Endothelial cell of umbilical vein (primary cell): ENCODE measurements around the gene CCDC54. TPM values are rescaled to one million over a fixed set of nuclear protein-coding genes. Genes with fewer than 3 reads are reported as not detected.

Experiments used
- BruUV-seq: library from RNA; stranded (reverse); fragments of 400-500 nt; replicated peaks from 2 replicates; lab custom pipeline; 2021; lab: Mats Ljungman, UMichigan
- CTCF ChIA-PET: fragments of 300-600, 350-600 bp; sonication (Branson Sonifier 250); formaldehyde crosslinking; loops from one replicate; lab custom pipeline; 2021; ENCODE audit warnings: antibody characterized with exemption, inconsistent platforms; lab: Charles Lee
- POLR2A ChIA-PET: fragments of 300-600, 350-600 bp; sonication (Branson Sonifier 250); formaldehyde crosslinking; loops from one replicate; lab custom pipeline; 2021; ENCODE audit warnings: antibody characterized with exemption, inconsistent platforms; lab: Charles Lee
- DNase-seq: peaks from one replicate; pipeline ENCODE4 v3.0.0-alpha.2; 2011; ENCODE audit warnings: low read depth, low spot score
- FAIRE-seq: peaks from 2 replicates; lab custom pipeline; 2011; peaks lifted over from hg19 to GRCh38; lab: Jason Lieb, UNC
- H2AFZ ChIP-seq: 2 replicates; pipeline ENCODE4 v1.6.0; 2012; ENCODE audit warnings: low read depth, low read length, control low read depth, inconsistent platforms
- H3K27ac ChIP-seq: 2 replicates; pipeline ENCODE4 v1.5.1; 2011; ENCODE audit warnings: low read depth, mild to moderate bottlenecking, control low read depth, low read length, moderate library complexity; ENCODE audit not compliant: insufficient read depth
- H3K27me3 ChIP-seq, 2 experiments: 2 replicates each; pipeline versions ENCODE4 v1.6.0 to v1.6.1; 2011; ENCODE audit warnings: low read length in 2 of 2, mixed read lengths in 1 of 2; ENCODE audit not compliant: control insufficient read depth in 2 of 2, insufficient read depth in 2 of 2
- H3K36me3 ChIP-seq, 2 experiments: 2 replicates in 1 of 2; 3 replicates in 1 of 2; pipeline ENCODE4 v1.5.1; 2011; ENCODE audit warnings: low read length in 2 of 2, mild to moderate bottlenecking in 1 of 2, moderate library complexity in 1 of 2; ENCODE audit not compliant: control insufficient read depth in 2 of 2, insufficient read depth in 2 of 2; ENCODE audit errors: extremely low read depth in 1 of 2
- H3K4me1 ChIP-seq: 3 replicates; pipeline ENCODE4 v1.5.1; 2011; ENCODE audit warnings: mild to moderate bottlenecking, low read length; ENCODE audit not compliant: control insufficient read depth, insufficient read depth; ENCODE audit errors: extremely low read depth
- H3K4me2 ChIP-seq: 2 replicates; pipeline ENCODE4 v1.6.1; 2011; ENCODE audit warnings: low read length, control low read depth, mixed read lengths; ENCODE audit not compliant: insufficient read depth
- H3K4me3 ChIP-seq, 3 experiments: fragments of 200-600 bp in 1 of 3; sonication (generic), shearing (Covaris generic) in 1 of 3; replicated peaks in 1 of 3; 2 replicates each; pipeline ENCODE4 v1.5.1; 2011 to 2016; ENCODE audit warnings: control low read depth in 3 of 3, low read length in 3 of 3, mild to moderate bottlenecking in 2 of 3, inconsistent platforms in 1 of 3, low read depth in 1 of 3, moderate library complexity in 1 of 3; ENCODE audit not compliant: insufficient read depth in 1 of 3
- H3K79me2 ChIP-seq: 2 replicates; pipeline ENCODE4 v1.6.0; 2012; ENCODE audit warnings: low read length, inconsistent platforms; ENCODE audit not compliant: control insufficient read depth, insufficient read depth
- H3K9ac ChIP-seq: replicated peaks from 2 replicates; pipeline ENCODE3; 2011; ENCODE audit warnings: low read length, control low read depth; ENCODE audit not compliant: insufficient read depth; ENCODE audit errors: extremely low read depth
- H3K9me1 ChIP-seq: replicated peaks from 3 replicates; pipeline ENCODE4 v1.6.0; 2011; ENCODE audit warnings: mild to moderate bottlenecking, low read length; ENCODE audit not compliant: control insufficient read depth, insufficient read depth; ENCODE audit errors: extremely low read depth
- H3K9me3 ChIP-seq: replicated peaks from 2 replicates; pipeline ENCODE4 v1.5.1; 2012; ENCODE audit warnings: low read length, inconsistent platforms; ENCODE audit not compliant: control insufficient read depth, insufficient read depth
- H4K20me1 ChIP-seq: replicated peaks from 2 replicates; pipeline ENCODE3; 2011; ENCODE audit warnings: mild to moderate bottlenecking, low read length; ENCODE audit not compliant: control insufficient read depth, insufficient read depth; ENCODE audit errors: extremely low read depth
- FOS ChIP-seq: IDR thresholded peaks from 2 replicates; pipeline ENCODE4 v1.6.1; 2011; ENCODE audit warnings: mild to moderate bottlenecking, low read length, moderate library complexity, borderline replicate concordance; ENCODE audit not compliant: insufficient read depth
- JUN ChIP-seq: IDR thresholded peaks from 2 replicates; pipeline ENCODE4 v1.6.1; 2011; ENCODE audit warnings: borderline replicate concordance, low read depth; ENCODE audit not compliant: insufficient read length, insufficient read depth
- MYC ChIP-seq: IDR thresholded peaks from one replicate; pipeline ENCODE4 v1.6.1; 2011; ENCODE audit warnings: mild to moderate bottlenecking, low read depth, low read length
- POLR2A ChIP-seq: IDR thresholded peaks from 2 replicates; pipeline ENCODE4 v1.6.1; 2012; ENCODE audit warnings: low read depth, mild to moderate bottlenecking, control low read depth, low read length
- POLR2AphosphoS5 ChIP-seq: IDR thresholded peaks from 2 replicates; pipeline ENCODE4 v1.6.1; 2012; ENCODE audit warnings: low read depth, mild to moderate bottlenecking, control low read depth, low read length, moderate library complexity; ENCODE audit not compliant: insufficient read depth
- dilution Hi-C: fragments of 300-500 bp; cut with MboI; formaldehyde crosslinking; loops from one replicate; pipeline ENCODE4 v1.15.0; 2019; ENCODE audit warnings: low sequenced_read_pairs; ENCODE audit not compliant: extremely low pct_ligation_motif_present
- intact Hi-C: fragments of 100-400 bp; cut with micrococcal nuclease; formaldehyde crosslinking; loops from one replicate; pipeline ENCODE4 v1.10.0; 2022
- polyA plus RNA-seq, 4 experiments: library from polyadenylated mRNA; depleted of rRNA in 3 of 4; stranded (reverse) in 3 of 4; unstranded in 1 of 4; fragments of >200 nt; gene quantifications; 2 replicates each; pipeline versions ENCODE4 v1.2.1 to v1.2.3, GENCODE V29; 2011 to 2012; ENCODE audit warnings: missing spikeins in 1 of 4
- total RNA-seq: library from RNA; stranded (reverse); gene quantifications from 2 replicates; pipeline ENCODE4 v1.2.3, GENCODE V29; 2021
- TF ChIP-seq, protein P1 (sequence below), 2 donors: IDR thresholded peaks; 1 replicate in 1 of 2; 2 replicates in 1 of 2; pipeline ENCODE4 v1.5.1; 2011; ENCODE audit warnings: low read length in 2 of 2, mild to moderate bottlenecking in 2 of 2, moderate library complexity in 2 of 2, control low read depth in 1 of 2, inconsistent platforms in 1 of 2, low read depth in 1 of 2; ENCODE audit not compliant: insufficient read depth in 1 of 2; ENCODE audit errors: extremely low read depth in 1 of 2

The CCDC54 gene
- total and polyA plus RNA-seq, 2 donors (not counting 3 experiments of a cell fraction or from before 2014, with no cell fraction given) = not detected

DNA sequence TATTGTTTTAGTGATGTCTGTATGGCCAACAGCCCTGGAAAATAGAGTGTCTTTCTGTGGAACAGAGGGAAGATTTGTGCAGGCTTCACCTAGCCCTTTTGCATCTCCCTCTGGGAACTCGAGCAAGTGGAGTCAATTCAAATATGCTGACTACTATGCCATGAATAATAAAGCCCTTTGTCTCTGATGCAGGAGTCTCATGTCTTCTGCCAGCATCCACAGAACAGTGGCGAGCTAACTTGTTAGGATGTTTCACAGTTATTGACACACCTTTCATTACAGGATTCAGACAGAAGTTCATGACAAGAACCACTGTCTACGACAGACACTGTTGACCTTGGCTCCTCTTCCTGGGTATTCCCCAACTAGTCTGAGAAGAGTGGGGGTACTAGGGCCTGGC, 15.6 kb upstream of the CCDC54 start:
- BruUV-seq = no TSS peak
- dilution Hi-C loops (no loop called here), intact Hi-C loops (no loop called here)
- no peaks in the 10 kb centered on the region for H3K4me1 ChIP-seq
- H3K9me3 ChIP-seq = no peaks in the 10 kb centered on the region
- H3K9ac ChIP-seq = no peak overlapping the region
- no peaks in the 10 kb centered on the region for H3K79me2 ChIP-seq
- H3K27ac ChIP-seq = no peak overlapping the region
- H4K20me1 ChIP-seq = no peaks in the 10 kb centered on the region
- DNase-seq (no peak), FAIRE-seq (no peak)
- H3K27me3 ChIP-seq = no peaks in the 10 kb centered on the region
- H3K9me1 ChIP-seq = no peaks in the 10 kb centered on the region
- POLR2A ChIA-PET = no interaction called here
- no peak overlapping the region for H3K4me2 ChIP-seq
- CTCF ChIA-PET = interaction anchor here (1.2 kb wide), 1 partner anchor 60 kb away, joined by 6 read pairs; no protein-coding TSS in a partner anchor
- TF ChIP-seq POLR2AphosphoS5 (no peak), FOS (no peak), POLR2A (no peak), MYC (no peak)
- TF ChIP-seq, protein P1, sequence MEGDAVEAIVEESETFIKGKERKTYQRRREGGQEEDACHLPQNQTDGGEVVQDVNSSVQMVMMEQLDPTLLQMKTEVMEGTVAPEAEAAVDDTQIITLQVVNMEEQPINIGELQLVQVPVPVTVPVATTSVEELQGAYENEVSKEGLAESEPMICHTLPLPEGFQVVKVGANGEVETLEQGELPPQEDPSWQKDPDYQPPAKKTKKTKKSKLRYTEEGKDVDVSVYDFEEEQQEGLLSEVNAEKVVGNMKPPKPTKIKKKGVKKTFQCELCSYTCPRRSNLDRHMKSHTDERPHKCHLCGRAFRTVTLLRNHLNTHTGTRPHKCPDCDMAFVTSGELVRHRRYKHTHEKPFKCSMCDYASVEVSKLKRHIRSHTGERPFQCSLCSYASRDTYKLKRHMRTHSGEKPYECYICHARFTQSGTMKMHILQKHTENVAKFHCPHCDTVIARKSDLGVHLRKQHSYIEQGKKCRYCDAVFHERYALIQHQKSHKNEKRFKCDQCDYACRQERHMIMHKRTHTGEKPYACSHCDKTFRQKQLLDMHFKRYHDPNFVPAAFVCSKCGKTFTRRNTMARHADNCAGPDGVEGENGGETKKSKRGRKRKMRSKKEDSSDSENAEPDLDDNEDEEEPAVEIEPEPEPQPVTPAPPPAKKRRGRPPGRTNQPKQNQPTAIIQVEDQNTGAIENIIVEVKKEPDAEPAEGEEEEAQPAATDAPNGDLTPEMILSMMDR (IDR thresholded peaks at IDR 0.05; ENCODE audit: extremely low read depth in 1 of 2, insufficient read depth in 1 of 2, low read depth in 1 of 2, low read length in 2 of 2) = no peak
- no peak overlapping the region for H2AFZ ChIP-seq
- no peak overlapping the region for H3K4me3 ChIP-seq
- H3K36me3 ChIP-seq = no peaks in the 10 kb centered on the region

DNA sequence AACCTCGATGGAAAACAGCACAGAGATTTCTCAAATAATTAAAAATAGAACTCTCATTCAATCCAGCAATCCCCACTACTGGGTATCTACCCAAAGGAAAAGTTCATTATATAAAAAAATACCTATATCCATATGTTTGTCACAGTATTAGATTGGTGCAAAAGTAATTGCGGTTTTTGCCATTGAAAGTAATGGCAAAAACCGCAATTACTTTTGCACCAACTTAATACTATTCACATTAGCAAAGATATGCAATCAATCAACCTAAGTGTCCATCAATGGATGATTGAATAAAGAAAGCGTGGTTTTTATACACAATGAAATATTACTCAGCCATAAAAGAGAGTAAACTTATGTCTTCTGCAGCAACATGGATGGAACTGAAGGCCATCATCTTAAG, 12.2 kb upstream of the CCDC54 start:
- BruUV-seq = no TSS peak
- Histone ChIP-seq H3K4me1 (peaks cover 6% of the 10 kb centered on the region), H3K79me2 (no peaks in the 10 kb centered on the region), H3K27ac (no peak overlapping the region), H3K9me1 (no peaks in the 10 kb centered on the region), H3K9ac (no peak overlapping the region), H3K9me3 (no peaks in the 10 kb centered on the region), H3K27me3 (no peaks in the 10 kb centered on the region), H2AFZ (no peak overlapping the region), H3K4me3 (no peak overlapping the region), H3K36me3 (no peaks in the 10 kb centered on the region), H4K20me1 (no peaks in the 10 kb centered on the region), H3K4me2 (no peak overlapping the region)
- CTCF ChIA-PET = no interaction called here
- dilution Hi-C loops (no loop called here), intact Hi-C loops (no loop called here)
- FAIRE-seq (no peak), DNase-seq (no peak)
- TF ChIP-seq JUN (no peak), FOS (no peak), POLR2AphosphoS5 (no peak)
- TF ChIP-seq, protein P1 (IDR thresholded peaks at IDR 0.05; ENCODE audit: extremely low read depth in 1 of 2, insufficient read depth in 1 of 2, low read depth in 1 of 2, low read length in 2 of 2) = no peak
- POLR2A ChIA-PET = no interaction called here
